Loucy (cell line): ENCODE measurements around the gene CCDC182.

Experiments used
- CTCF ChIP-seq: fragments of 200-600 bp; sonication (generic); conservative IDR thresholded peaks from 2 replicates; pipeline ENCODE4 v1.5.1; 2014; ENCODE audit warnings: mild to moderate bottlenecking, antibody characterized with exemption, low read length
- EZH2phosphoT487 ChIP-seq: fragments of 200-600 bp; IDR thresholded peaks from 2 replicates; pipeline ENCODE4 v1.6.1; 2018; ENCODE audit warnings: antibody characterized with exemption, mild to moderate bottlenecking, moderate library complexity, borderline replicate concordance

- TF ChIP-seq CTCF (no peak), EZH2phosphoT487 (no peak)
Measured at GRCh38 chr17:57751348-57751971, 6.4 kb upstream of the CCDC182 start.
